Thyroid gland (tissue), 4 donors: ENCODE data around the gene ZNF583. TPM values are rescaled to one million over a fixed set of nuclear protein-coding genes. Genes with fewer than 3 reads are reported as not detected.
A peak's percentile ranks its signal among the peaks of the same experiment; 100 is the strongest.

Experiments used
- DNase-seq, 2 donors: peaks; one replicate each; pipeline ENCODE4 v3.0.0-alpha.2; 2019
- H3K27ac ChIP-seq, 3 donors: fragments of 200-600 bp; sonication (generic); 1 replicate in 2 of 3; 2 replicates in 1 of 3; pipeline ENCODE4 v1.5.1; 2016 to 2019; ENCODE audit warnings: mild to moderate bottlenecking in 1 of 3, moderate library complexity in 1 of 3
- H3K27me3 ChIP-seq: fragments of 200-600 bp; sonication (generic); one replicate; pipeline ENCODE4 v1.5.1; 2019
- H3K36me3 ChIP-seq, 2 donors: fragments of 200-600 bp; sonication (generic); one replicate each; pipeline ENCODE4 v1.5.1; 2016 to 2019
- H3K4me1 ChIP-seq, 2 donors: fragments of 200-600 bp; sonication (generic); one replicate each; pipeline ENCODE4 v1.5.1; 2017 to 2019
- H3K4me3 ChIP-seq, 3 donors: fragments of 200-600 bp; sonication (generic); replicated peaks in 1 of 3; 1 replicate in 2 of 3; 2 replicates in 1 of 3; pipeline ENCODE4 v1.5.1; 2016; ENCODE audit warnings: mild to moderate bottlenecking in 1 of 3
- H3K9me3 ChIP-seq: fragments of 200-600 bp; sonication (generic); one replicate; pipeline ENCODE4 v1.5.1; 2017
- CTCF ChIP-seq, 6 experiments: fragments of 200-600 bp in 3 of 6; fragments of 450-650 bp in 3 of 6; sonication (generic) in 3 of 6; IDR thresholded peaks; one replicate each; pipeline ENCODE4 v1.5.1; 2016 to 2019; ENCODE audit warnings: antibody characterized with exemption in 6 of 6, mild to moderate bottlenecking in 2 of 6, inconsistent platforms in 1 of 6, moderate library complexity in 1 of 6
- POLR2A ChIP-seq, 2 donors: fragments of 450-650 bp; IDR thresholded peaks; one replicate each; pipeline ENCODE4 v1.6.1; 2017; ENCODE audit warnings: antibody characterized with exemption in 2 of 2, mild to moderate bottlenecking in 2 of 2, moderate library complexity in 1 of 2
- WGBS, 2 donors: methylation state at CpG; one replicate each; pipeline ENCODE4 v1.1.5; 2017; 5-methylcytosine and 5-hydroxymethylcytosine counted together
- intact Hi-C: fragments of 100-400 bp; cut with DNase I; formaldehyde crosslinking; loops from one replicate; pipeline ENCODE4 v1.15.1; 2023
- total RNA-seq, 4 donors: library from RNA; depleted of rRNA; stranded (reverse); fragments of >200 nt; gene quantifications; one replicate each; pipeline ENCODE4 v1.2.3, GENCODE V29; 2016

ZNF583 gene
- total RNA-seq, 4 donors from 2014 or later = 6.5 to 22.8 (median 10.2) TPM

GRCh38 chr19:56441206-56441792 is 37.2 kb downstream of the ZNF583 start:
- no peak for DNase-seq
- 95 to 97% methylated on average over 8 of the region's 8 CpGs for WGBS, 2 donors
- Histone ChIP-seq H3K27ac (no peak overlapping the region), H3K4me3 (no peak overlapping the region), H3K9me3 (peaks cover 26% of the 10 kb centered on the region), H3K36me3 (peaks cover 12 to 16% of the 10 kb centered on the region in 2 donors), H3K4me1 (no peaks in the 10 kb centered on the region), H3K27me3 (no peaks in the 10 kb centered on the region)
- TF ChIP-seq POLR2A (IDR thresholded peaks at IDR 0.05) (no peak), CTCF (IDR thresholded peaks at IDR 0.05) (no peak)
- intact Hi-C loops = no loop called here

GRCh38 chr19:56474308-56474707 is 70.2 kb downstream of the ZNF583 start:
- TF ChIP-seq POLR2A (IDR thresholded peaks at IDR 0.05) = no peak
- Histone ChIP-seq H3K27me3 (no peaks in the 10 kb centered on the region), H3K4me1 (peaks cover 16% of the 10 kb centered on the region in 2 donors), H3K36me3 (peaks cover 6 to 12% of the 10 kb centered on the region in 2 donors), H3K4me3 (no peak overlapping the region), H3K9me3 (no peaks in the 10 kb centered on the region), H3K27ac (no peak overlapping the region)
- no peak for DNase-seq
- 80 to 85% methylated on average over 3 of the region's 3 CpGs for WGBS, 2 donors
- intact Hi-C loops = no loop called here

GRCh38 chr19:56476093-56476492 is 72.0 kb downstream of the ZNF583 start:
- DNase-seq = peak; percentile 31 to 54
- WGBS, 2 donors = 37 to 51% methylated on average over 10 of the region's 10 CpGs
- TF ChIP-seq POLR2A (IDR thresholded peaks at IDR 0.05) (peak in 1 of 2 donors; percentile 6), CTCF (IDR thresholded peaks at IDR 0.05) (no peak)
- H3K36me3 ChIP-seq = peaks cover 5% of the 10 kb centered on the region in 2 donors
- H3K27ac ChIP-seq = no peak overlapping the region
- no peaks in the 10 kb centered on the region for H3K27me3 ChIP-seq
- H3K4me1 ChIP-seq = peaks cover 17 to 19% of the 10 kb centered on the region in 2 donors
- H3K4me3 ChIP-seq = no peak overlapping the region
- H3K9me3 ChIP-seq = no peaks in the 10 kb centered on the region
- intact Hi-C loops = no loop called here

Other genes starting within 250 kb of the ZNF583 start
- not detected for gene GALP, start 228.3 kb upstream of the ZNF583 start, total RNA-seq
- gene ZSCAN5B, start 206.5 kb upstream of the ZNF583 start, total RNA-seq = not detected
- not detected for gene ZSCAN5C, start 202.1 kb upstream of the ZNF583 start, total RNA-seq
- 1 to 10 TPM in 1 of 4 donors, not detected in 3; 2.0 TPM for gene EDDM13, start 131.6 kb upstream of the ZNF583 start, total RNA-seq
- gene ZSCAN5A, start 89.5 kb upstream of the ZNF583 start, total RNA-seq = 10 to 100 TPM in 3 of 4 donors, 1 to 10 TPM in 1; 7.4 to 22.1 (median 17.7) TPM
- gene ZNF582, start 10.8 kb upstream of the ZNF583 start, total RNA-seq = 10 to 100 TPM in 3 of 4 donors, 1 to 10 TPM in 1; 4.9 to 19.6 (median 10.9) TPM
- gene ZNF667, start 73.0 kb downstream of the ZNF583 start, total RNA-seq = 10 to 100 TPM in 3 of 4 donors, 1 to 10 TPM in 1; 8.6 to 22.2 (median 15.8) TPM
- 10 to 100 TPM in 1 of 4 donors, 1 to 10 TPM in 3; 8.5 to 10.8 (median 9.1) TPM for gene ZNF471, start 103.5 kb downstream of the ZNF583 start, total RNA-seq
- 1 to 10 TPM; 6.6 to 9.8 (median 9.5) TPM for gene ZFP28, start 134.6 kb downstream of the ZNF583 start, total RNA-seq
- gene ZNF470, start 163.1 kb downstream of the ZNF583 start, total RNA-seq = 1 to 10 TPM; 3.4 to 7.1 (median 5.6) TPM
- gene ZNF71, start 191.0 kb downstream of the ZNF583 start, total RNA-seq = 10 to 100 TPM in 1 of 4 donors, 1 to 10 TPM in 3; 8.2 to 15.6 (median 8.7) TPM
- gene SMIM17, start 238.8 kb downstream of the ZNF583 start, total RNA-seq = not detected